Kidney (tissue), 14 donors: ENCODE results near the gene MAD2L2. TPM values are rescaled to one million over a fixed set of nuclear protein-coding genes. Genes with fewer than 3 reads are reported as not detected.

ENCODE experiments used
- DNase-seq, 5 donors: peaks; one replicate each; pipeline ENCODE4 v3.0.0-alpha.2; 2013 to 2020
- FAIRE-seq: peaks from 2 replicates; lab custom pipeline; 2012; peaks lifted over from hg19 to GRCh38; lab: Jason Lieb, UNC
- H3K27ac ChIP-seq, 2 donors: one replicate each; pipeline ENCODE4 v1.7.0; 2013; ENCODE audit warnings: low read depth in 2 of 2, low read length in 2 of 2, inconsistent platforms in 1 of 2
- H3K27me3 ChIP-seq: one replicate; pipeline ENCODE4 v1.7.1; 2013; ENCODE audit warnings: low read length, inconsistent platforms; ENCODE audit not compliant: control insufficient read depth, insufficient read depth
- H3K36me3 ChIP-seq, 3 donors: one replicate each; pipeline versions ENCODE4 v1.7.0 to v1.7.1; 2013; ENCODE audit warnings: low read length in 3 of 3, control low read depth in 1 of 3, inconsistent platforms in 1 of 3; ENCODE audit not compliant: insufficient read depth in 3 of 3, control insufficient read depth in 2 of 3
- H3K4me1 ChIP-seq, 3 donors: one replicate each; pipeline versions ENCODE4 v1.7.0 to v1.7.1; 2013; ENCODE audit warnings: low read length in 3 of 3, inconsistent platforms in 1 of 3, low read depth in 1 of 3; ENCODE audit not compliant: control insufficient read depth in 2 of 3, insufficient read depth in 2 of 3
- H3K4me3 ChIP-seq, 3 donors: one replicate each; pipeline versions ENCODE4 v1.7.0 to v1.8.1; 2013; ENCODE audit warnings: low read length in 3 of 3, control low read depth in 1 of 3, inconsistent platforms in 1 of 3
- H3K9ac ChIP-seq, 3 donors: one replicate each; pipeline versions ENCODE4 v1.7.0 to v1.7.1; 2013; ENCODE audit warnings: low read length in 3 of 3, control low read depth in 1 of 3, inconsistent platforms in 1 of 3
- H3K9me3 ChIP-seq, 3 donors: one replicate each; pipeline versions ENCODE4 v1.7.0 to v1.7.1; 2013; ENCODE audit warnings: low read length in 3 of 3, control low read depth in 1 of 3, inconsistent platforms in 1 of 3; ENCODE audit not compliant: control insufficient read depth in 2 of 3, insufficient read depth in 1 of 3
- intact Hi-C: fragments of 100-400 bp; cut with DNase I; formaldehyde crosslinking; loops from one replicate; pipeline ENCODE4 v1.11.1; 2022
- polyA plus RNA-seq: library from polyadenylated mRNA; stranded (reverse); fragments of 350-450 nt; fragmentation: Illumina TruSeq; extraction: RNeasy Lipid Tissue Mini Kit (QIAGEN cat#74804); gene quantifications from one replicate; pipeline ENCODE4 v1.2.3, GENCODE V29; 2014; ENCODE audit warnings: low read depth, low replicate concordance; ENCODE audit not compliant: insufficient read depth
- total RNA-seq: library from RNA; stranded (reverse); fragmentation: NEBNext Ultra II Directional; extraction: Animal tissue kit (Norgen Biotek cat#: 25700); gene quantifications from one replicate; pipeline ENCODE4 v1.2.1, GENCODE V29; 2021
- TF ChIP-seq, protein P1 (sequence below): IDR thresholded peaks from 3 replicates; pipeline ENCODE4 v1.5.1; 2012; ENCODE audit warnings: mild to moderate bottlenecking, moderate library complexity, borderline replicate concordance; ENCODE audit not compliant: insufficient read depth; ENCODE audit errors: extremely low read depth
- donor health status: control.
- donor health status: control.
- donor health status: control.
- donor health status: control.
- donor health status: control.
- donor health status: DM: yes; HTN: yes; CAD: no.
- donor health status: Normal renal cell carcinoma (clear cell type).

Gene MAD2L2
- total and polyA plus RNA-seq, 2 donors from 2014 or later, result 36.8 to 51.7 TPM

DNA sequence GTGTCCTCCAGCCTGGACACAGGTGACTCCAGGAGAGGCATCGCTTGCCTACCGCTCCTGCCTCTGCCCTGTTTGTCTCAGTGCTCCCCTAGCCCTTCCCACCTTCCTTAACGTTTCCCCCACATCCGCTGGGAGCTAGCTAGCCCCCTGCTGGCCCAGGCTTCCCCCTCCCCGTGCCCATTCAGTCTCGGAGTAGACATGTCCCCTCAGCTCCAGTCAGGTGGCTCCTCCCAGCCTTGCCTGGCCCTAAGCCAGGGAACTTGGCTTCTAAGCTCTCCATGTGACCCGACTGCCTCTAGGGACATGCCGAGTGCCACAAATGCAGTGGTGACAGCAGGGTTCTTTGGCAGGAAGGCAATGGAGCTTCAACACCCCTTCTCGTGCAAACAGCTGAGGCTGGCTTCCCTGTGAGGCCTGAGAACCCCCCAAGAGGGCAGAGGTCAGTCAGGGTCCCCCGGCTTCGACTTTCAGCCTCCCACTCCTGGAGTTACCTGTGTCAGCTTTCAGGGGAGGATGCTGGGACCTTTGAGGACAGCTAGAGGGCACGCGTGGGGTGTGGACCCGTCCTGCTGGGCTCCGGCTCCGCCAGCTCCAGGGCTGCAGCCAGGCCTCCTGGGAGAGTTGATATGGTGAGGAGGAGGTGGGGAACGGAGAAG lies 26.8 kb upstream of the MAD2L2 start:
- TF ChIP-seq, protein P1, sequence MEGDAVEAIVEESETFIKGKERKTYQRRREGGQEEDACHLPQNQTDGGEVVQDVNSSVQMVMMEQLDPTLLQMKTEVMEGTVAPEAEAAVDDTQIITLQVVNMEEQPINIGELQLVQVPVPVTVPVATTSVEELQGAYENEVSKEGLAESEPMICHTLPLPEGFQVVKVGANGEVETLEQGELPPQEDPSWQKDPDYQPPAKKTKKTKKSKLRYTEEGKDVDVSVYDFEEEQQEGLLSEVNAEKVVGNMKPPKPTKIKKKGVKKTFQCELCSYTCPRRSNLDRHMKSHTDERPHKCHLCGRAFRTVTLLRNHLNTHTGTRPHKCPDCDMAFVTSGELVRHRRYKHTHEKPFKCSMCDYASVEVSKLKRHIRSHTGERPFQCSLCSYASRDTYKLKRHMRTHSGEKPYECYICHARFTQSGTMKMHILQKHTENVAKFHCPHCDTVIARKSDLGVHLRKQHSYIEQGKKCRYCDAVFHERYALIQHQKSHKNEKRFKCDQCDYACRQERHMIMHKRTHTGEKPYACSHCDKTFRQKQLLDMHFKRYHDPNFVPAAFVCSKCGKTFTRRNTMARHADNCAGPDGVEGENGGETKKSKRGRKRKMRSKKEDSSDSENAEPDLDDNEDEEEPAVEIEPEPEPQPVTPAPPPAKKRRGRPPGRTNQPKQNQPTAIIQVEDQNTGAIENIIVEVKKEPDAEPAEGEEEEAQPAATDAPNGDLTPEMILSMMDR, result no peak
- no peaks in the 10 kb centered on the region for H3K36me3 ChIP-seq
- H3K4me3 ChIP-seq, result no peak overlapping the region
- FAIRE-seq, result no peak
- peak in 2 of 5 donors; percentile 49 to 79 for DNase-seq
- no peak overlapping the region for H3K27ac ChIP-seq
- no peaks in the 10 kb centered on the region for H3K27me3 ChIP-seq
- H3K4me1 ChIP-seq, result peaks cover 0 to 8% (median 0%) of the 10 kb centered on the region in 3 donors
- H3K9me3 ChIP-seq, result no peaks in the 10 kb centered on the region
- no peak overlapping the region for H3K9ac ChIP-seq
- intact Hi-C loops, result no loop called here

DNA sequence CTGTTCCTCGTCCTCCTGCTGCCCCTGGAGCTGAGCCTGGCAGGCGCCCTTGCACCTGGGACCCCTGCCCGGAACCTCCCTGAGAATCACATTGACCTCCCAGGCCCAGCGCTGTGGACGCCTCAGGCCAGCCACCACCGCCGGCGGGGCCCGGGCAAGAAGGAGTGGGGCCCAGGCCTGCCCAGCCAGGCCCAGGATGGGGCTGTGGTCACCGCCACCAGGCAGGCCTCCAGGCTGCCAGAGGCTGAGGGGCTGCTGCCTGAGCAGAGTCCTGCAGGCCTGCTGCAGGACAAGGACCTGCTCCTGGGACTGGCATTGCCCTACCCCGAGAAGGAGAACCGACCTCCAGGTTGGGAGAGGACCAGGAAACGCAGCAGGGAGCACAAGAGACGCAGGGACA lies 25.3 kb upstream of the MAD2L2 start:
- peaks cover 5% of the 10 kb centered on the region for H3K27me3 ChIP-seq

DNA sequence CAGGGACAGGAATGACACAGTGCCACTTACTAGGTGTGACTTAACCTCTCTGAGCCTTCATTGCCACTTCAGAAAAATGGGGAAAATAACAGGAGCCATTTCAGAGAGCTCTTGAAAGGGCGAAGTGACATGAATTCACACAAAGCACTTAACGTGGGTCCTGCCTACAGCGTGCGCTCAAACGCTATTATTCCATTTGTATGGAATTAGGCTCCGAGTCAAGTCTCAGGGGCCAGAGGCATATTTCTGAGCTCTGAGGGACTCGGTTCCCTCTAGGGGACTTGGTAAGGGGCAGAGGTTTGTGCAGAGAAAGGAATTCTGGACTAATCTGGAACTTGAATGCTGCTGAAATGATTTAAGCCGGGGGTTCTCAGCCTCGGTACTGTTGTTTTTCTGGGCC lies 24.6 kb upstream of the MAD2L2 start:
- no peak for FAIRE-seq
- peaks cover 5% of the 10 kb centered on the region for H3K27me3 ChIP-seq

More for the DNA sequence above, 25.3 kb upstream of the MAD2L2 start:
- no peak for DNase-seq
- FAIRE-seq, result no peak
- Histone ChIP-seq H3K9ac (no peak overlapping the region), H3K4me3 (no peak overlapping the region), H3K4me1 (peaks cover 0 to 5% (median 4%) of the 10 kb centered on the region in 3 donors), H3K27ac (no peak overlapping the region), H3K9me3 (peaks cover 0 to 2% (median 0%) of the 10 kb centered on the region in 3 donors), H3K36me3 (no peaks in the 10 kb centered on the region)
- TF ChIP-seq, protein P1, result no peak
- intact Hi-C loops, result no loop called here

More for the DNA sequence above, 24.6 kb upstream of the MAD2L2 start:
- Histone ChIP-seq H3K9ac (no peak overlapping the region), H3K27ac (no peak overlapping the region), H3K9me3 (peaks cover 0 to 2% (median 0%) of the 10 kb centered on the region in 3 donors), H3K4me1 (peaks cover 0 to 10% (median 5%) of the 10 kb centered on the region in 3 donors), H3K4me3 (no peak overlapping the region), H3K36me3 (no peaks in the 10 kb centered on the region)
- intact Hi-C loops, result no loop called here
- TF ChIP-seq, protein P1, result no peak
- no peak for DNase-seq
